ENCODE data around the gene CA9. TPM values are rescaled to one million over a fixed set of nuclear protein-coding genes. Genes with fewer than 3 reads are reported as not detected.

Gene CA9
- total RNA-seq, 1 donor from 2014 or later, result 1.1 TPM

DNA sequence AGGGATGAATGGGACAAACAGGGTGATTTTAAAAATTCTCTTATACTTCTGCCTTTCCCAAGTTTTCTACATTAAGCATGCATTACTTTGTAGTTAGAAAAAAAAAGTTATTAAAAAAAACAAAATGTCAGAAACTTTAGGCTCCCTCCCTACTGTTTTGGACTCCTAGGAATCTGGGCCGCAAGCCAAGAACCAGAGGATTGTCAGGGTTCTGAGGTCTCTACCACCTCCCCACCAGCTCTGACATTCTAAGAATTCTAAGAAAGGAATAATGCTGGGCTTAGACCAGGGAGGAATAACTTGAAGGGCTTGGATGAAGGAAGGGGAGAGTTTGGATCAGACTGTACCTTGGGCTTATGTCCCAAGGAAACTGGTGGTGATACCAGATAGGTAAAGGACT lies 7.7 kb upstream of the CA9 start:
- peaks cover 37% of the 10 kb centered on the region for H3K4me1 Mint-ChIP-seq
- TF ChIP-seq, protein P1, sequence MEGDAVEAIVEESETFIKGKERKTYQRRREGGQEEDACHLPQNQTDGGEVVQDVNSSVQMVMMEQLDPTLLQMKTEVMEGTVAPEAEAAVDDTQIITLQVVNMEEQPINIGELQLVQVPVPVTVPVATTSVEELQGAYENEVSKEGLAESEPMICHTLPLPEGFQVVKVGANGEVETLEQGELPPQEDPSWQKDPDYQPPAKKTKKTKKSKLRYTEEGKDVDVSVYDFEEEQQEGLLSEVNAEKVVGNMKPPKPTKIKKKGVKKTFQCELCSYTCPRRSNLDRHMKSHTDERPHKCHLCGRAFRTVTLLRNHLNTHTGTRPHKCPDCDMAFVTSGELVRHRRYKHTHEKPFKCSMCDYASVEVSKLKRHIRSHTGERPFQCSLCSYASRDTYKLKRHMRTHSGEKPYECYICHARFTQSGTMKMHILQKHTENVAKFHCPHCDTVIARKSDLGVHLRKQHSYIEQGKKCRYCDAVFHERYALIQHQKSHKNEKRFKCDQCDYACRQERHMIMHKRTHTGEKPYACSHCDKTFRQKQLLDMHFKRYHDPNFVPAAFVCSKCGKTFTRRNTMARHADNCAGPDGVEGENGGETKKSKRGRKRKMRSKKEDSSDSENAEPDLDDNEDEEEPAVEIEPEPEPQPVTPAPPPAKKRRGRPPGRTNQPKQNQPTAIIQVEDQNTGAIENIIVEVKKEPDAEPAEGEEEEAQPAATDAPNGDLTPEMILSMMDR (IDR thresholded peaks at IDR 0.05; ENCODE audit: unreplicated experiment), result no peak
- DNase-seq (ENCODE audit: low spot score in 2 of 2, unreplicated experiment in 2 of 2), result no peak
- H3K27ac Mint-ChIP-seq, result peak overlapping the region; percentile 96
- H3K9me3 Mint-ChIP-seq, result no peaks in the 10 kb centered on the region
- H3K36me3 Mint-ChIP-seq, result peaks cover under 1% of the 10 kb centered on the region
- H3K27me3 Mint-ChIP-seq (ENCODE audit: low read depth), result no peaks in the 10 kb centered on the region
- peak overlapping the region; percentile 77 for H3K4me3 Mint-ChIP-seq

DNA sequence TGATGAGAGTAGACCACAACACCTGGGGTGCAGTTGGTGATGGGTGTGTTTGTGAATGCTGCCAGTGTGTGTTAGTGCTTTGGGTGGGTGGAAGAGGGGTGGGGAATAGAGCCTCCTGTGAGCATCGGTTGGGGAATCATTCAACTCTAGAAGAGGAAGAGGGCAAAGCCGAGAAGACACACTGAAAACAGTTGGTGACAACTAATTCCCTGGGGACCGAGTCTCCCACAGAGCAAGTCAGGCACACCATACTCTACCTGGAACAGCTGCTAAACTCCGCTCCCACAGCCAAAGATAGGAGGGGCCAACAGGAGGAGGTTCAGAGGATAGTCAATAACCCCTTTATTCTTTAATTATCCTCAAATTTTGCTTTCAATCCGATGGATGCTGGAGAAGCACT lies 7.2 kb upstream of the CA9 start:
- Mint-ChIP-seq H3K27me3 (ENCODE audit: low read depth) (no peaks in the 10 kb centered on the region), H3K4me3 (no peak overlapping the region), H3K4me1 (peaks cover 37% of the 10 kb centered on the region), H3K9me3 (no peaks in the 10 kb centered on the region), H3K36me3 (no peaks in the 10 kb centered on the region), H3K27ac (peak overlapping the region; percentile 96)
- DNase-seq (ENCODE audit: low spot score in 2 of 2, unreplicated experiment in 2 of 2), result no peak
- TF ChIP-seq, protein P1 (IDR thresholded peaks at IDR 0.05; ENCODE audit: unreplicated experiment), result no peak

DNA sequence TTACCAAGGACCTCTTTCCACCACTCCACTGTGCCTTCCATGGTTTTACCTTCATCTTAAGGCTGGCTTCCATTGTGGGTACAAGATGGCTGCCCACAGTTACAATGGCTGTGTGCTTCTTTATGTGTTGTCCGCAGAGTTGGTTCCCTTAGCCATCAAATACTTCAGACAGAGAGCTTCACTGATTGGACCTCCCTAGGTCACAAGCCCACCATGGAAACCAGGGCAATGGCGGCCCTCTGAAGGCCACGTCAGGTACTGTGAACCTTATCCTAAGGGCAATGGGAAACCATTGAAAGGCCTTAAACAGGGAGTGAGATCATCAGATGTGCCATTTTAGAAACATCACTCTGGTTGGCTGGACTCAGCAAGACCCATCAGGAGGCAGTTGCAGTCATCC lies 5.8 kb upstream of the CA9 start:
- TF ChIP-seq, protein P1 (IDR thresholded peaks at IDR 0.05; ENCODE audit: unreplicated experiment), result no peak
- no peak overlapping the region for H3K27ac Mint-ChIP-seq
- no peak for DNase-seq (ENCODE audit: low spot score in 2 of 2, unreplicated experiment in 2 of 2)
- no peaks in the 10 kb centered on the region for H3K27me3 Mint-ChIP-seq (ENCODE audit: low read depth)
- peaks cover 37% of the 10 kb centered on the region for H3K4me1 Mint-ChIP-seq
- H3K4me3 Mint-ChIP-seq, result no peak overlapping the region
- H3K9me3 Mint-ChIP-seq, result no peaks in the 10 kb centered on the region
- no peaks in the 10 kb centered on the region for H3K36me3 Mint-ChIP-seq

DNA sequence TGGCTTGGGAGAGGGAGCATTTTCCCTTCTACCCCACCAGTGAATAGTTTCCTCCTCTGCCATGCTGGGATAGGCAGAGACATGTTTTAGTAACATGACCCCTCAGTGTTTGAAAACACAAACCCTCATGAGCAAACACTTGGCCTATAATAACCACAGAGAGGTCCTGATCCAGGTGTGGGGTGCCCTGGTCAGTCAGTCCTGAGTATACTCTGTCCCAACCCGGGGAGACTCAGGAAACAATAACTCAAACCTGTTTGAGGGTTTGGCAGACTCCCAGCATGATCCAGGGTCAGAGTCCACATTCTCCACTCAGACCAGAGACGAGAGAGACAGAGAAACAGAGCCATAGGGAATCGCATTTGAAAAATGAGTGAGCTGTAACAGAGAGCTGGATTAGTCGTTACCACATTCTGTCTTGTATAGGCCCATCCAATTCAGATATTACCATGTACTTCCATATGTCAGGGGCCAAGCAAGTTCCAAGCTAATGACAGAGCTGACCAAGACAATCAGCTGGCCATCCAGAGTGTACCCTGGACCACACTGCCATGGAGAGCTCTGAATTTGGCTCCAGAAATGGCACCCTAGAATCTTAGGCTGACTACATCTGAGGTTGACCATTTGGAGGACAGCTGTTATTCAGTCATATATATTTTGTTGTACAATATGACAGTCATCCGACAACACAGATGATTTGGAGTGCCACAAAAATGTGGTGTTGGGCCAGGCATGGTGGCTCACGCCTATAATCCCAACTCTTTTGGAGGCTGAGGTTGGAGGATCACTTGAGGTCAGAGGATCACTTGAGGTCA lies 4.2 kb upstream of the CA9 start:
- H3K9me3 Mint-ChIP-seq, result no peaks in the 10 kb centered on the region
- DNase-seq (ENCODE audit: low spot score in 2 of 2, unreplicated experiment in 2 of 2), result no peak
- H3K27me3 Mint-ChIP-seq (ENCODE audit: low read depth), result no peaks in the 10 kb centered on the region
- no peaks in the 10 kb centered on the region for H3K36me3 Mint-ChIP-seq
- H3K4me3 Mint-ChIP-seq, result no peak overlapping the region
- peak overlapping the region; percentile 74 for H3K27ac Mint-ChIP-seq
- H3K4me1 Mint-ChIP-seq, result peaks cover 28% of the 10 kb centered on the region
- TF ChIP-seq, protein P1 (IDR thresholded peaks at IDR 0.05; ENCODE audit: unreplicated experiment), result no peak

DNA sequence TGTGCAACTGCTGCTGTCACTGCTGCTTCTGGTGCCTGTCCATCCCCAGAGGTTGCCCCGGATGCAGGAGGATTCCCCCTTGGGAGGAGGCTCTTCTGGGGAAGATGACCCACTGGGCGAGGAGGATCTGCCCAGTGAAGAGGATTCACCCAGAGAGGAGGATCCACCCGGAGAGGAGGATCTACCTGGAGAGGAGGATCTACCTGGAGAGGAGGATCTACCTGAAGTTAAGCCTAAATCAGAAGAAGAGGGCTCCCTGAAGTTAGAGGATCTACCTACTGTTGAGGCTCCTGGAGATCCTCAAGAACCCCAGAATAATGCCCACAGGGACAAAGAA lies 265 bp downstream of the CA9 start:
- Mint-ChIP-seq H3K9me3 (no peaks in the 10 kb centered on the region), H3K27ac (no peak overlapping the region), H3K36me3 (no peaks in the 10 kb centered on the region), H3K27me3 (ENCODE audit: low read depth) (no peaks in the 10 kb centered on the region), H3K4me3 (peak overlapping the region; percentile 70), H3K4me1 (peaks cover 13% of the 10 kb centered on the region)
- DNase-seq (ENCODE audit: low spot score in 2 of 2, unreplicated experiment in 2 of 2), result no peak
- TF ChIP-seq, protein P1 (IDR thresholded peaks at IDR 0.05; ENCODE audit: unreplicated experiment), result no peak
